ENCODE measurements around the gene RGS16. TPM values are rescaled to one million over a fixed set of nuclear protein-coding genes. Genes with fewer than 3 reads are reported as not detected.

The RGS16 gene
- total and polyA plus RNA-seq, 2 donors (not counting 3 experiments of a cell fraction or from before 2014, with no cell fraction given) = not detected

DNA sequence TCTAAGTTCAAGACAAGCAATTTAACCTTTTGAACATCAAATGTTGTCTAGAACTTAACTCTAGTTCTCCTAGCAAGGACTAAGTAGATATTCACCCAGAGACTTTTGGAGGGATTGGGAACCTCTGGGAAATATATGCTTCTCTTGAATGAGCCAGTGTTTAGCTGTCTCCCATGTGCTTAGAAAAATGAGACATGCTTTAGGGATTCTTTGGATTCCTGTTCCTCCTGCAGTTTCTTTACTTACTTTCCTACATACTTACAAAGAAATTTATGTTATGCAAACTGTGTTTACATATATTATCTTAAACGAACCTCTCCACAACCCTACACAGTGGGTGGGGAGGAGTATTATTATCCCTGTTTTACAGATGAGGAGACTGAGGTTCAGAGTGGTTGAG, 54.4 kb downstream of the RGS16 start:
- dilution Hi-C loops (cut with MboI; ENCODE audit: extremely low pct_ligation_motif_present, low sequenced_read_pairs) (no loop called here), intact Hi-C loops (cut with micrococcal nuclease) (no loop called here)
- H3K27me3 ChIP-seq (ENCODE audit: control insufficient read depth in 2 of 2, insufficient read depth in 2 of 2, low read length in 2 of 2) = no peaks in the 10 kb centered on the region
- ChIA-PET CTCF (no interaction called here), POLR2A (no interaction called here)
- no peaks in the 10 kb centered on the region for H3K9me3 ChIP-seq (replicated peaks; ENCODE audit: control insufficient read depth, insufficient read depth, low read length)
- H2AFZ ChIP-seq (ENCODE audit: low read depth, low read length) = no peak overlapping the region
- BruUV-seq (replicated peaks) = no TSS peak
- no peaks in the 10 kb centered on the region for H4K20me1 ChIP-seq (replicated peaks; ENCODE audit: control insufficient read depth, extremely low read depth, insufficient read depth, low read length)
- H3K36me3 ChIP-seq (ENCODE audit: control insufficient read depth in 2 of 2, extremely low read depth in 1 of 2, insufficient read depth in 2 of 2, low read length in 2 of 2) = no peaks in the 10 kb centered on the region
- H3K4me1 ChIP-seq (ENCODE audit: control insufficient read depth, extremely low read depth, insufficient read depth, low read length) = no peaks in the 10 kb centered on the region
- H3K79me2 ChIP-seq (ENCODE audit: control insufficient read depth, insufficient read depth, low read length) = no peaks in the 10 kb centered on the region
- no peak for DNase-seq (ENCODE audit: low read depth, low spot score)
- H3K4me2 ChIP-seq (ENCODE audit: insufficient read depth, low read length) = no peak overlapping the region
- no peak overlapping the region for H3K4me3 ChIP-seq (replicated peaks in 1 of 3; ENCODE audit: insufficient read depth in 1 of 3, low read depth in 1 of 3, low read length in 3 of 3)
- FAIRE-seq = no peak
- TF ChIP-seq POLR2A (IDR thresholded peaks at IDR 0.05; ENCODE audit: low read depth, low read length) = no peak
- no peak for TF ChIP-seq EZH2 (IDR thresholded peaks at IDR 0.05; ENCODE audit: borderline replicate concordance, low read depth, low read length, severe bottlenecking)
- no peak for TF ChIP-seq GATA2 (IDR thresholded peaks at IDR 0.05; ENCODE audit: insufficient read depth, insufficient read length, low read depth, low read length)
- no peak for TF ChIP-seq FOS (IDR thresholded peaks at IDR 0.05; ENCODE audit: borderline replicate concordance, insufficient read depth, low read length)
- no peak for TF ChIP-seq MYC (IDR thresholded peaks at IDR 0.05; ENCODE audit: low read depth, low read length)
- no peak for TF ChIP-seq JUN (IDR thresholded peaks at IDR 0.05; ENCODE audit: borderline replicate concordance, insufficient read depth, insufficient read length, low read depth)
- TF ChIP-seq, protein P1, sequence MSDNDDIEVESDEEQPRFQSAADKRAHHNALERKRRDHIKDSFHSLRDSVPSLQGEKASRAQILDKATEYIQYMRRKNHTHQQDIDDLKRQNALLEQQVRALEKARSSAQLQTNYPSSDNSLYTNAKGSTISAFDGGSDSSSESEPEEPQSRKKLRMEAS (IDR thresholded peaks at IDR 0.05; ENCODE audit: insufficient read depth, insufficient read length) = no peak
- H3K27ac ChIP-seq (ENCODE audit: insufficient read depth, low read depth, low read length) = no peak overlapping the region
- no peaks in the 10 kb centered on the region for H3K9me1 ChIP-seq (replicated peaks; ENCODE audit: control insufficient read depth, extremely low read depth, insufficient read depth, low read length)
- no peak overlapping the region for H3K9ac ChIP-seq (replicated peaks; ENCODE audit: extremely low read depth, insufficient read depth, low read length)

DNA sequence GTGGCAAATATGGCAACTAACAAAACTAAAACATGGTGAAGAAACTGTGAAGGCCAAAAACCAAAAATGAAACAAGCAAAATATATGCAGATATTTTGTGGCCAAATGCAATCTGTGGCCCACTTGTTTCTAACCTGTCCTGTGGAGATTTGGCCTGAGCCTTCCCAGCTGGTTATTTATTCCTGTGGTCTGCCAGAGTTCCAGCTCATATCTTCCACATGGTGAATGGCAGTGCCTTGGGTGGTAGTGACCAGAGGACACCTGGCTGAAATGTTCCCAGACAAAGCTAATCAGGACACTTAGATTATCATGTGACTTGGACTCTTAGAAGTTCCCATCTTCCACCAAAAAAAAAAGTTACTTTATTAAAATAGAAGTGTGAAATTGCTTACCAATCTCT, 54.8 kb downstream of the RGS16 start:
- Histone ChIP-seq H3K9ac (replicated peaks; ENCODE audit: extremely low read depth, insufficient read depth, low read length) (no peak overlapping the region), H3K36me3 (ENCODE audit: control insufficient read depth in 2 of 2, extremely low read depth in 1 of 2, insufficient read depth in 2 of 2, low read length in 2 of 2) (no peaks in the 10 kb centered on the region), H3K4me2 (ENCODE audit: insufficient read depth, low read length) (no peak overlapping the region), H3K79me2 (ENCODE audit: control insufficient read depth, insufficient read depth, low read length) (no peaks in the 10 kb centered on the region), H2AFZ (ENCODE audit: low read depth, low read length) (no peak overlapping the region), H3K27ac (ENCODE audit: insufficient read depth, low read depth, low read length) (no peak overlapping the region), H3K4me1 (ENCODE audit: control insufficient read depth, extremely low read depth, insufficient read depth, low read length) (no peaks in the 10 kb centered on the region), H3K27me3 (ENCODE audit: control insufficient read depth in 2 of 2, insufficient read depth in 2 of 2, low read length in 2 of 2) (no peaks in the 10 kb centered on the region), H4K20me1 (replicated peaks; ENCODE audit: control insufficient read depth, extremely low read depth, insufficient read depth, low read length) (no peaks in the 10 kb centered on the region), H3K4me3 (replicated peaks in 1 of 3; ENCODE audit: insufficient read depth in 1 of 3, low read depth in 1 of 3, low read length in 3 of 3) (no peak overlapping the region), H3K9me3 (replicated peaks; ENCODE audit: control insufficient read depth, insufficient read depth, low read length) (no peaks in the 10 kb centered on the region), H3K9me1 (replicated peaks; ENCODE audit: control insufficient read depth, extremely low read depth, insufficient read depth, low read length) (no peaks in the 10 kb centered on the region)
- intact Hi-C loops (cut with micrococcal nuclease) (no loop called here), dilution Hi-C loops (cut with MboI; ENCODE audit: extremely low pct_ligation_motif_present, low sequenced_read_pairs) (no loop called here)
- FAIRE-seq = no peak
- TF ChIP-seq, protein P2, sequence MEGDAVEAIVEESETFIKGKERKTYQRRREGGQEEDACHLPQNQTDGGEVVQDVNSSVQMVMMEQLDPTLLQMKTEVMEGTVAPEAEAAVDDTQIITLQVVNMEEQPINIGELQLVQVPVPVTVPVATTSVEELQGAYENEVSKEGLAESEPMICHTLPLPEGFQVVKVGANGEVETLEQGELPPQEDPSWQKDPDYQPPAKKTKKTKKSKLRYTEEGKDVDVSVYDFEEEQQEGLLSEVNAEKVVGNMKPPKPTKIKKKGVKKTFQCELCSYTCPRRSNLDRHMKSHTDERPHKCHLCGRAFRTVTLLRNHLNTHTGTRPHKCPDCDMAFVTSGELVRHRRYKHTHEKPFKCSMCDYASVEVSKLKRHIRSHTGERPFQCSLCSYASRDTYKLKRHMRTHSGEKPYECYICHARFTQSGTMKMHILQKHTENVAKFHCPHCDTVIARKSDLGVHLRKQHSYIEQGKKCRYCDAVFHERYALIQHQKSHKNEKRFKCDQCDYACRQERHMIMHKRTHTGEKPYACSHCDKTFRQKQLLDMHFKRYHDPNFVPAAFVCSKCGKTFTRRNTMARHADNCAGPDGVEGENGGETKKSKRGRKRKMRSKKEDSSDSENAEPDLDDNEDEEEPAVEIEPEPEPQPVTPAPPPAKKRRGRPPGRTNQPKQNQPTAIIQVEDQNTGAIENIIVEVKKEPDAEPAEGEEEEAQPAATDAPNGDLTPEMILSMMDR (IDR thresholded peaks at IDR 0.05; ENCODE audit: extremely low read depth in 1 of 2, insufficient read depth in 1 of 2, low read depth in 1 of 2, low read length in 2 of 2) = no peak
- TF ChIP-seq JUN (IDR thresholded peaks at IDR 0.05; ENCODE audit: borderline replicate concordance, insufficient read depth, insufficient read length, low read depth) (no peak), MYC (IDR thresholded peaks at IDR 0.05; ENCODE audit: low read depth, low read length) (no peak), GATA2 (IDR thresholded peaks at IDR 0.05; ENCODE audit: insufficient read depth, insufficient read length, low read depth, low read length) (no peak), POLR2AphosphoS5 (IDR thresholded peaks at IDR 0.05; ENCODE audit: insufficient read depth, low read depth, low read length) (no peak)
- no peak for DNase-seq (ENCODE audit: low read depth, low spot score)
- no TSS peak for BruUV-seq (replicated peaks)
- ChIA-PET POLR2A (no interaction called here), CTCF (no interaction called here)
